ENCODE data around the gene UBE3B. TPM values are rescaled to one million over a fixed set of nuclear protein-coding genes. Genes with fewer than 3 reads are reported as not detected.

Gene UBE3B
- total RNA-seq, 1 donor from 2014 or later = 58.1 TPM

GRCh38 chr12:109578330-109578927 lies 101.0 kb downstream of the UBE3B start:
- intact Hi-C loops (cut with micrococcal nuclease) = no loop called here
- DNase-seq (no peak), ATAC-seq (no peak)

DNA sequence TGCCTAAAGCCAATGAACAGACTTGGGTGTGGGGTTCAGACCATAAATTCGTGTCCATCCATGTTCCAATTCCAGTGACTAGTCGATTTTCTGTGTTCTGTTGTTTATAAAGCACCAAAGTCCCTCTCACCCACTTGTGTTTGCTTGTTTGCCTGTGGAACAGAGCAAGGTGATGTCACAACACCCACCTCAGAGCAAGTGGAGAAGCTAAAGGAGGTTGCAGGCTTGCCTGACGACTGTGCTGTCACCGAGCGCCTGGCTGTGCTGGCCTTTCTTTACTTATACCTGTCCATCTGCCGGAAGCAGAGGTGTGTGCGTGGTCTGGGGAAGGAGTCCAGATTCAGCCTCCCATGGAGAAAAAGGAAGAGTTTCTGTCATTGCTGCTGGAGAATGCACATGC lies 102.2 kb downstream of the UBE3B start:
- intact Hi-C loops (cut with micrococcal nuclease) = no loop called here
- DNase-seq (no peak), ATAC-seq (no peak)

DNA sequence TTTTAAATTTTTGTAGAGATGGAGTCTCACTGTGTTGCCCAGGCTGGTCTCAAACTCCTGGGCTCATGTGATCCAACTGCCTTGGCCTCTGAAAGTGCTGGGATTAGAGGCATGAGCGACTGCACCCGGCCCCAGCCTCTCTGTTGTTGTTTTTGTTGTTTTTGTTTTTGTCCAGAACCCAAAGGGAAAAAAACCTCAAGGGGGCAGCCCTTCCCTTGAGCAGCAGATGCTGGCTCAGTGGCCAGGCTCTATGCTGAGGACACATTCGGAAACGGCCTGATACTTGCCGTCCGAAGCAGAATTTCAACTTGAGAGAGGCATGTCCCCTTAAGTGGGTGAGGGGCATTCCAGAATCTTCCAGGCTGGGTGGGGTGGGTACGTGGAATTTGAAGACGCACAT lies 102.8 kb downstream of the UBE3B start:
- DNase-seq = no peak
- no peak for ATAC-seq
- intact Hi-C loops (cut with micrococcal nuclease) = no loop called here

DNA sequence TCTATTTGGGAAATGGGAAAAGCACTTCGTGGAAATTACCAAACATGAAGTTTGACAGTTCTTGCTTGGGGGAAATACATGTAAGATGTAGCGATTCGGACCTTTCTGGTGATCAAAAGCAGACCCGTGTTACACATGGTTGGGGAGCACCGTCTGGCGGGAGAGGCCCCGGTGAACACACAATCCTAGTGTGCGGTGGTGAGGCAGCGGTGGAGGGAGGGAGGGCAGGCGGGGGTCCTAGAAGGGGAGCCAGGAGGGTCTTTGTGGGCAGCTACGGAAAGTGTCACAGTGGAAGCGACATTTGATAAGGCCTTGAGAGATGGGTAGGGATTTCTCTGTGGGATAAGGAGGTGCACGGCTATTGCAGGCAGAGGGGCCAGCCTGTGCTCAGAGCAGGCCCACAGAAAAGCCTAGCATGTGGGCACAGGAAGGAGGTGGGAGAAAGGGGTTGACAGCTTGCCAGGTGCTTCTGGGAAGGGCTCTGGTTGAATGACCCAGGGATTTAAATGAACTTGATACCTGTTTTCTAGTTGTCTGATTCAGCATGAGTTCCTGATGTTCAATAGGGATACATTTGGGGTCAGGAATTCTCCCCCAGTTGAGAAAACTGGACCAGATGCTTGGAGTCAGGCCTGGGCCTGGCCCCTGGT lies 103.4 kb downstream of the UBE3B start:
- ATAC-seq = no peak
- intact Hi-C loops (cut with micrococcal nuclease) = no loop called here
- DNase-seq = no peak

DNA sequence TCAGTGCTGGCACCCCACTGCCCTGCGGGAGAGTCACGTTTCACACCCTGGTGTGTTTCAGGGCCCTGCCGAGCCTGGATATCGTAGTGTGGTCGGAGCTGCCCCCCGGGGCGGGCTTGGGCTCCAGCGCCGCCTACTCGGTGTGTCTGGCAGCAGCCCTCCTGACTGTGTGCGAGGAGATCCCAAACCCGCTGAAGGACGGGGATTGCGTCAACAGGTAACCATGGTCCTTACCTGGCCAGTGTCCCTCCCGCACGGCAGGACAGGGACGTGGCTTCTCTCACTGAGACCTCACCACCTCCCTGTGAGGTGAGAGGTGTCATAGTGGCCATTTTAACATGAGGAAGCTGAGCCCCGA lies 103.9 kb downstream of the UBE3B start:
- intact Hi-C loops (cut with micrococcal nuclease) = no loop called here
- ATAC-seq (no peak), DNase-seq (no peak)

- intact Hi-C loops (cut with micrococcal nuclease) = no loop called here
- ATAC-seq = no peak
- DNase-seq = no peak
Observed at GRCh38 chr12:109581856-109582255, 104.4 kb downstream of the UBE3B start.

- ATAC-seq = peak; percentile 90
- DNase-seq = peak; percentile 75
- intact Hi-C loops (cut with micrococcal nuclease) = no loop called here
Observed at GRCh38 chr12:109582636-109583035, 105.2 kb downstream of the UBE3B start.

DNA sequence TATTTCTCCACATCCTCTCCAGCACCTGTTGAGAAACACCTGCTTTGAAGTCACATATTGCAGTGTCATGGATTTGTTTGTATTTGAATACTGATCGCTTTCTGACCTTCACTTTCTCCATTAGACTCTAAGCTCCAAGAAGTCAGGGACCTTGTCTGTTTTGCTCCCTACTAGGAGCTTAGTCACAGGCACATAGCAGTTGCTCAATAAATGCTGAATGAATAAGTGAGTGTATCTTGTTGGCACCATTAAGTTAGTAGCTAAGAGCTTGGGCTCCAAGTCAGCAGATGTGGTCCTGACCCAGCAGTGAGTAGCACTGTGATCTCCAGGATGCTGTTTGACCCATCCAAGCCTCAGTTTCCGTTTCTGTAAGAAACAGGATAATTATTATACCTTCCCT lies 106.3 kb downstream of the UBE3B start:
- ATAC-seq (no peak), DNase-seq (no peak)
- intact Hi-C loops (cut with micrococcal nuclease) = no loop called here

Other genes starting within 250 kb of the UBE3B start
- not detected for gene FOXN4, start 168.3 kb upstream of the UBE3B start, total RNA-seq
- 0.52 TPM for gene MYO1H, start 129.7 kb upstream of the UBE3B start, total RNA-seq
- 29.8 TPM for gene KCTD10, start 334 bp upstream of the UBE3B start, total RNA-seq
- 55.1 TPM for gene MMAB, start 95.9 kb downstream of the UBE3B start, total RNA-seq
- gene MVK, start 96.2 kb downstream of the UBE3B start, total RNA-seq = 9.7 TPM
- gene FAM222A, start 236.2 kb downstream of the UBE3B start, total RNA-seq = 25.7 TPM